H1 (cell line): ENCODE data around the gene RBM42. TPM values are rescaled to one million over a fixed set of nuclear protein-coding genes. Genes with fewer than 3 reads are reported as not detected.

Experiments
- CTCF ChIA-PET: fragments of 300-600 bp; sonication (Branson Sonifier 250); formaldehyde crosslinking; loops from one replicate; lab custom pipeline; 2021; ENCODE audit not compliant: partially characterized antibody; lab: Charles Lee
- POLR2A ChIA-PET: fragments of 300-600 bp; sonication (Branson Sonifier 250); formaldehyde crosslinking; loops from one replicate; lab custom pipeline; 2021; ENCODE audit warnings: inconsistent platforms; ENCODE audit not compliant: partially characterized antibody; lab: Charles Lee
- DNase-seq, 2 experiments: peaks; one replicate each; pipeline versions ENCODE4 v3.0.0 to v3.0.0-alpha.2; 2010 to 2022; ENCODE audit warnings: low spot score in 2 of 2, low read depth in 1 of 2, mixed read lengths in 1 of 2
- FAIRE-seq: peaks from 2 replicates; lab custom pipeline; 2011; peaks lifted over from hg19 to GRCh38; lab: Jason Lieb, UNC
- H2AFZ ChIP-seq: 2 replicates; pipeline ENCODE4 v1.8.1; 2012; ENCODE audit warnings: low read length, inconsistent platforms
- H2AK5ac ChIP-seq: 2 replicates; pipeline ENCODE4 v1.6.1; 2013; ENCODE audit warnings: low read depth, low read length
- H2BK120ac ChIP-seq: replicated peaks from 2 replicates; pipeline ENCODE3; 2013; ENCODE audit warnings: low read depth, low read length, inconsistent platforms
- H2BK12ac ChIP-seq: 2 replicates; pipeline ENCODE4 v1.6.1; 2013; ENCODE audit warnings: low read depth, low read length
- H2BK15ac ChIP-seq: 2 replicates; pipeline ENCODE4 v1.6.1; 2013; ENCODE audit warnings: low read length
- H2BK20ac ChIP-seq: 2 replicates; pipeline ENCODE4 v1.6.1; 2013; ENCODE audit warnings: low read length
- H2BK5ac ChIP-seq: 2 replicates; pipeline ENCODE4 v1.6.1; 2013; ENCODE audit warnings: low read depth, low read length
- H3K14ac ChIP-seq: 2 replicates; pipeline ENCODE4 v1.6.1; 2013; ENCODE audit warnings: inconsistent platforms; ENCODE audit not compliant: insufficient read length
- H3K18ac ChIP-seq: 2 replicates; pipeline ENCODE4 v1.6.1; 2013; ENCODE audit warnings: low read length; ENCODE audit errors: extremely low read depth
- H3K23ac ChIP-seq: 2 replicates; pipeline ENCODE4 v1.6.1; 2013; ENCODE audit warnings: inconsistent platforms; ENCODE audit not compliant: insufficient read length
- H3K23me2 ChIP-seq: 2 replicates; pipeline ENCODE4 v1.6.1; 2013; ENCODE audit warnings: low read depth, low read length
- H3K27ac ChIP-seq: 2 replicates; pipeline ENCODE4 v1.6.1; 2011; ENCODE audit warnings: low read depth, low read length, inconsistent platforms
- H3K27me3 ChIP-seq, 4 experiments: replicated peaks in 1 of 4; 1 replicate in 1 of 4; 2 replicates in 3 of 4; pipeline versions ENCODE4 v1.6.1 to v1.8.1; 2011 to 2013; ENCODE audit warnings: low read length in 3 of 4, mild to moderate bottlenecking in 3 of 4, inconsistent platforms in 2 of 4, mixed read lengths in 2 of 4, moderate library complexity in 1 of 4; ENCODE audit not compliant: control insufficient read depth in 3 of 4, insufficient read depth in 3 of 4; ENCODE audit errors: extremely low read depth in 1 of 4
- H3K36me3 ChIP-seq, 4 experiments: 2 replicates each; pipeline versions ENCODE4 v1.6.1 to v1.8.1; 2011 to 2013; ENCODE audit warnings: mild to moderate bottlenecking in 4 of 4, low read length in 3 of 4, moderate library complexity in 2 of 4, control low read depth in 1 of 4, inconsistent platforms in 1 of 4; ENCODE audit not compliant: insufficient read depth in 4 of 4, control insufficient read depth in 2 of 4
- H3K4ac ChIP-seq: replicated peaks from 2 replicates; pipeline ENCODE3; 2013; ENCODE audit warnings: low read length, low read depth, mixed read lengths, inconsistent platforms; ENCODE audit not compliant: insufficient read length
- H3K4me1 ChIP-seq, 4 experiments: replicated peaks in 1 of 4; 1 replicate in 1 of 4; 2 replicates in 3 of 4; pipeline versions ENCODE4 v1.6.1 to v1.8.1; 2011 to 2013; ENCODE audit warnings: low read length in 3 of 4, inconsistent platforms in 2 of 4, mixed read lengths in 1 of 4; ENCODE audit not compliant: insufficient read depth in 4 of 4, control insufficient read depth in 3 of 4
- H3K4me2 ChIP-seq, 2 experiments: 2 replicates each; pipeline versions ENCODE4 v1.6.1 to v1.8.1; 2011 to 2013; ENCODE audit warnings: low read depth in 2 of 2, low read length in 2 of 2, control low read depth in 1 of 2, inconsistent platforms in 1 of 2, mild to moderate bottlenecking in 1 of 2; ENCODE audit not compliant: insufficient read depth in 1 of 2
- H3K4me3 ChIP-seq, 4 experiments: fragments of 200-600, 300-600 bp in 1 of 4; sonication (generic), shearing (Covaris generic), sonication (Bioruptor Twin) in 1 of 4; 2 replicates each; pipeline versions ENCODE4 v1.5.1 to v1.8.1; 2011 to 2016; ENCODE audit warnings: low read length in 4 of 4, low read depth in 3 of 4, control low read depth in 2 of 4, inconsistent platforms in 2 of 4, mild to moderate bottlenecking in 2 of 4, mixed read lengths in 1 of 4, moderate library complexity in 1 of 4; ENCODE audit not compliant: insufficient read depth in 2 of 4; ENCODE audit errors: extremely low read depth in 1 of 4
- H3K56ac ChIP-seq: replicated peaks from 2 replicates; pipeline ENCODE3; 2013; ENCODE audit warnings: low read depth, mild to moderate bottlenecking, mixed read lengths, low read length, inconsistent platforms; ENCODE audit not compliant: insufficient read length
- H3K79me1 ChIP-seq: 2 replicates; pipeline ENCODE4 v1.6.1; 2013; ENCODE audit warnings: low read depth, low read length, control low read depth
- H3K79me2 ChIP-seq, 2 experiments: 2 replicates each; pipeline versions ENCODE4 v1.6.1 to v1.8.1; 2012 to 2013; ENCODE audit warnings: low read length in 2 of 2, mild to moderate bottlenecking in 2 of 2, inconsistent platforms in 1 of 2; ENCODE audit not compliant: insufficient read depth in 2 of 2, control insufficient read depth in 1 of 2
- H3K9ac ChIP-seq, 4 experiments: replicated peaks in 1 of 4; 1 replicate in 1 of 4; 2 replicates in 3 of 4; pipeline versions ENCODE4 v1.6.1 to v1.8.1; 2011 to 2013; ENCODE audit warnings: low read depth in 3 of 4, low read length in 3 of 4, control low read depth in 2 of 4, mild to moderate bottlenecking in 2 of 4, moderate library complexity in 2 of 4, inconsistent platforms in 1 of 4; ENCODE audit errors: extremely low read depth in 1 of 4
- H3K9me3 ChIP-seq, 2 experiments: 2 replicates each; pipeline versions ENCODE4 v1.6.1 to v1.8.1; 2012 to 2013; ENCODE audit warnings: mild to moderate bottlenecking in 2 of 2, moderate library complexity in 2 of 2, control low read depth in 1 of 2, inconsistent platforms in 1 of 2, low read depth in 1 of 2, low read length in 1 of 2, mixed read lengths in 1 of 2; ENCODE audit not compliant: insufficient read depth in 2 of 2
- H4K20me1 ChIP-seq, 2 experiments: replicated peaks in 1 of 2; 2 replicates each; pipeline versions ENCODE3 to v1.8.1; 2011 to 2013; ENCODE audit warnings: inconsistent platforms in 2 of 2, low read length in 2 of 2, mild to moderate bottlenecking in 1 of 2; ENCODE audit not compliant: insufficient read depth in 2 of 2, control insufficient read depth in 1 of 2
- H4K5ac ChIP-seq: 2 replicates; pipeline ENCODE4 v1.6.1; 2013; ENCODE audit warnings: low read length, low read depth, mixed read lengths, inconsistent platforms; ENCODE audit not compliant: insufficient read length
- H4K8ac ChIP-seq: 2 replicates; pipeline ENCODE4 v1.8.0; 2013; ENCODE audit warnings: mild to moderate bottlenecking, moderate library complexity, low read length, inconsistent platforms; ENCODE audit not compliant: insufficient read depth; ENCODE audit errors: extremely low read depth
- H4K91ac ChIP-seq: replicated peaks from 2 replicates; pipeline ENCODE3; 2013; ENCODE audit warnings: low read length, mixed read lengths, inconsistent platforms; ENCODE audit not compliant: insufficient read length
- ASH2L ChIP-seq: fragments of 200-600, 300-600 bp; sonication (generic); IDR thresholded peaks from one replicate; pipeline ENCODE4 v1.7.1; 2017; ENCODE audit warnings: low read length
- CREB1 ChIP-seq: IDR thresholded peaks from 2 replicates; pipeline ENCODE4 v1.6.1; 2012; ENCODE audit warnings: inconsistent platforms
- E2F6 ChIP-seq: IDR thresholded peaks from 2 replicates; pipeline ENCODE4 v1.6.1; 2012; ENCODE audit warnings: inconsistent platforms
- EGR1 ChIP-seq: IDR thresholded peaks from 2 replicates; pipeline ENCODE4 v1.6.1; 2011; ENCODE audit warnings: low read depth, low read length, borderline replicate concordance
- JUN ChIP-seq: IDR thresholded peaks from 2 replicates; pipeline ENCODE4 v1.6.1; 2011; ENCODE audit warnings: low read depth, mild to moderate bottlenecking, improper control_type of control experiment, low read length
- KDM4A ChIP-seq: IDR thresholded peaks from one replicate; pipeline ENCODE4 v1.7.1; 2012; ENCODE audit warnings: low read depth, mild to moderate bottlenecking, moderate library complexity, low read length, inconsistent platforms; ENCODE audit not compliant: severe bottlenecking
- MAX ChIP-seq: IDR thresholded peaks from 2 replicates; pipeline ENCODE4 v1.6.1; 2012; ENCODE audit warnings: inconsistent platforms
- POLR2AphosphoS5 ChIP-seq: IDR thresholded peaks from 2 replicates; pipeline ENCODE4 v1.6.1; 2011; ENCODE audit warnings: low read depth, low read length
- WGBS, 2 experiments: shearing (Covaris generic) in 1 of 2; methylation state at CpG; one replicate each; pipeline versions ENCODE4 v1.1.6 to v1.1.7; 2013 to 2015; ENCODE audit warnings: low lambda C conversion rate in 2 of 2, mixed read lengths in 2 of 2, inconsistent platforms in 1 of 2, low coverage in 1 of 2, missing lambda C conversion rate in 1 of 2; ENCODE audit not compliant: insufficient replicate concordance in 2 of 2, insufficient coverage in 1 of 2, insufficient read length in 1 of 2; ENCODE audit errors: extremely low coverage in 1 of 2, missing lambda C conversion rate in 1 of 2; 5-methylcytosine and 5-hydroxymethylcytosine counted together
- polyA plus RNA-seq, 7 experiments: library from polyadenylated mRNA; depleted of rRNA in 3 of 7; stranded (reverse) in 5 of 7; unstranded in 2 of 7; fragments of >200 nt in 5 of 7; fragments of 200-250 nt in 2 of 7; gene quantifications; 1 replicate in 5 of 7; 2 replicates in 1 of 7; 4 replicates in 1 of 7; pipeline versions ENCODE4 v1.2.1 to v1.2.3, GENCODE V29; 2011 to 2013; ENCODE audit warnings: missing spikeins in 2 of 7, mixed read lengths in 2 of 7
- total RNA-seq: library from RNA; stranded (reverse); fragmentation: NEBNext Ultra II Directional; extraction: Animal tissue kit (Norgen Biotek cat#: 25700); gene quantifications from 2 replicates; pipeline ENCODE4 v1.2.1, GENCODE V29; 2021

Gene RBM42
- total and polyA plus RNA-seq, 2 of the 8 experiments (the other 6 are each of a cell fraction or from before 2014, with no cell fraction given): 59.8 to 80.8 TPM

GRCh38 chr19:35673121-35673804 lies 44.4 kb downstream of the RBM42 start:
- Histone ChIP-seq H3K27me3 (peaks cover 0 to 4% (median 1%) of the 10 kb centered on the region in 4 experiments; a peak in 1 of 7 replicates), H4K5ac (peak overlapping the region; percentile 40), H3K9me3 (no peaks in the 10 kb centered on the region), H2BK20ac (no peak overlapping the region), H4K8ac (peak overlapping the region; percentile 75), H3K18ac (0 out of 2 replicates have a peak overlapping the region, but pooled peaks have one; percentile 40), H3K27ac (peak overlapping the region; percentile 29; the same call in 1 of the 2 replicates), H4K20me1 (no peaks in the 10 kb centered on the region), H3K79me2 (no peaks in the 10 kb centered on the region), H3K4me2 (peak overlapping the region; percentile 59 to 76), H3K36me3 (no peaks in the 10 kb centered on the region), H3K23me2 (no peaks in the 10 kb centered on the region; the same call in 1 of the 2 replicates), H2BK12ac (0 out of 2 replicates have a peak overlapping the region, but pooled peaks have one; percentile 29), H3K56ac (no peak overlapping the region), H2BK15ac (no peak overlapping the region; the same call in 1 of the 2 replicates), H3K4me1 (peaks cover 0 to 3% (median 0%) of the 10 kb centered on the region in 4 experiments; a peak in 2 of 7 replicates), H3K79me1 (no peaks in the 10 kb centered on the region), H3K14ac (no peak overlapping the region), H3K4me3 (peak overlapping the region; percentile 61 to 77 (median 62)), H2AK5ac (no peak overlapping the region), H3K9ac (peak overlapping the region in 2 of 4 experiments; percentile 8 to 10; a peak in 2 of 7 replicates), H2BK120ac (no peak overlapping the region), H2BK5ac (peak overlapping the region; percentile 67; the same call in 1 of the 2 replicates), H3K23ac (no peak overlapping the region), H2AFZ (peak overlapping the region; percentile 95), H4K91ac (peak overlapping the region; percentile 7), H3K4ac (no peak overlapping the region)
- DNase-seq: peak; percentile 21 to 89
- CTCF ChIA-PET: interaction anchor here (0.6 to 2.2 kb wide), 8 partner anchors 9 to 229 kb away, joined by 3 to 9 read pairs (median 4); no protein-coding TSS in a partner anchor
- peak; percentile 62 for FAIRE-seq
- 8% methylated on average over 28 of the region's 39 CpGs; no CpG with 5 or more reads in 1 of the 2 experiments for WGBS, 2 experiments
- POLR2A ChIA-PET: interaction anchor here (0.6 to 1.9 kb wide), 6 partner anchors 13 to 31 kb away, joined by 3 to 5 read pairs (median 4); partner anchors contain the start of gene COX6B1
- TF ChIP-seq CREB1 (peak; percentile 70), ASH2L (peak; percentile 47), E2F6 (0 out of 2 replicates have a peak, but pooled peaks have one; percentile 9), POLR2AphosphoS5 (0 out of 2 replicates have a peak, but pooled peaks have one; percentile 28), EGR1 (no peak), MAX (peak; percentile 55; the same call in 1 of the 2 replicates), JUN (no peak), KDM4A (peak; percentile 98)
